Measurements from ENCODE around the gene ABHD12B. TPM values are rescaled to one million over a fixed set of nuclear protein-coding genes. Genes with fewer than 3 reads are reported as not detected.

ABHD12B gene
- total and polyA plus RNA-seq, 2 of the 13 experiments (the other 11 are each of a cell fraction or from before 2014, with no cell fraction given) = not detected

- TF ChIP-seq ZBTB2 (CRISPR knock-in tag; IDR thresholded peaks at IDR 0.05; ENCODE audit: low read depth) (no peak), GATAD2A (CRISPR knock-in tag; IDR thresholded peaks at IDR 0.05) (peak; percentile 54), ZNF280B (CRISPR knock-in tag; IDR thresholded peaks at IDR 0.05; ENCODE audit: borderline replicate concordance) (peak; percentile 75; the same call in 1 of the 2 replicates), HOXA3 (CRISPR knock-in tag; IDR thresholded peaks at IDR 0.05) (peak; percentile 32; the same call in 1 of the 2 replicates), SMAD3 (CRISPR knock-in tag; IDR thresholded peaks at IDR 0.05) (no peak), ZNF225 (CRISPR knock-in tag; IDR thresholded peaks at IDR 0.05) (no peak), ZNF891 (CRISPR knock-in tag; IDR thresholded peaks at IDR 0.05) (peak; percentile 45; the same call in 1 of the 2 replicates), ZNF652 (CRISPR knock-in tag; IDR thresholded peaks at IDR 0.05; ENCODE audit: borderline replicate concordance, low read depth) (no peak), TAF1 (CRISPR knock-in tag; IDR thresholded peaks at IDR 0.05) (no peak), MAF1 (CRISPR knock-in tag; IDR thresholded peaks at IDR 0.05; ENCODE audit: borderline replicate concordance) (0 out of 2 replicates have a peak, but pooled peaks have one; percentile 22), SETDB1 (CRISPR knock-in tag; IDR thresholded peaks at IDR 0.05; ENCODE audit: borderline replicate concordance) (no peak), SALL1 (CRISPR knock-in tag; IDR thresholded peaks at IDR 0.05) (peak; percentile 69; the same call in 1 of the 2 replicates), AHR (CRISPR knock-in tag; IDR thresholded peaks at IDR 0.05) (no peak), ZNF317 (CRISPR knock-in tag; IDR thresholded peaks at IDR 0.05) (0 out of 2 replicates have a peak, but pooled peaks have one; percentile 36), DZIP1 (CRISPR knock-in tag; IDR thresholded peaks at IDR 0.05) (0 out of 2 replicates have a peak, but pooled peaks have one; percentile 52), KLF16 (CRISPR knock-in tag; IDR thresholded peaks at IDR 0.05) (peak in 1 of 2 experiments; percentile 25; a peak in 1 of 4 replicates), SMYD3 (CRISPR knock-in tag; IDR thresholded peaks at IDR 0.05) (no peak), LCORL (IDR thresholded peaks at IDR 0.05) (no peak), LCORL (CRISPR knock-in tag; IDR thresholded peaks at IDR 0.05) (0 out of 2 replicates have a peak, but pooled peaks have one; percentile 8), ZKSCAN5 (CRISPR knock-in tag; IDR thresholded peaks at IDR 0.05) (no peak), DMTF1 (CRISPR knock-in tag; IDR thresholded peaks at IDR 0.05) (no peak), ZNF607 (CRISPR knock-in tag; IDR thresholded peaks at IDR 0.05; ENCODE audit: borderline replicate concordance) (no peak), ARID2 (CRISPR knock-in tag; IDR thresholded peaks at IDR 0.05; ENCODE audit: borderline replicate concordance) (no peak)
These were observed 71.5 kb downstream of the ABHD12B start (continued) for GRCh38 chr14:50943261-50943942.
